GM18498 (cell line): ENCODE data around the gene ELAVL4.

Experiments used
- ATAC-seq: cut with Tn5 transposase; IDR thresholded peaks from one replicate; pipeline ENCODE4 v1.9.1; 2021; ENCODE audit warnings: mild to moderate bottlenecking, moderate library complexity; ENCODE audit not compliant: unreplicated experiment

The ELAVL4 gene

GRCh38 chr1:50237056-50237455 lies 128.3 kb downstream of the ELAVL4 start:
- ATAC-seq: no peak

DNA sequence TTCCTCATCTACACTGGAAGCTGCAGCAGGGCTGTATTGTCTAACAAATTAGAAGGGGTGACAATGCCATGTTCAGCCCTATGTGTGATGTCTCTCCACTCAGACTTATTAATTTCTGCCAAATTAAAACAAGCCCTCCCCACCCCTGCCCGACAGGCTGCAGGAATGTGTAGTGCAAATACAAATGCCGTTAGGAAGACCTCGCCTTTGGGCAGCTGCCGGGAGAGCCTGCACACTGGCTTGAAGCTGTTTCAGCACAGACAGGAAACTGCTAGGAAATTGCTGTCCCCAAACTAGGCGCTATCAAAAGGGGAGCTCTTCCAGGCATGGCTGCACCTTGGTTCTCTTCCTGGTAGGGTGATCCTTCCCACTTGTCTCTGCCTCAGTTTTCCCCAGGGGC lies 135.2 kb downstream of the ELAVL4 start:
- ATAC-seq: no peak

DNA sequence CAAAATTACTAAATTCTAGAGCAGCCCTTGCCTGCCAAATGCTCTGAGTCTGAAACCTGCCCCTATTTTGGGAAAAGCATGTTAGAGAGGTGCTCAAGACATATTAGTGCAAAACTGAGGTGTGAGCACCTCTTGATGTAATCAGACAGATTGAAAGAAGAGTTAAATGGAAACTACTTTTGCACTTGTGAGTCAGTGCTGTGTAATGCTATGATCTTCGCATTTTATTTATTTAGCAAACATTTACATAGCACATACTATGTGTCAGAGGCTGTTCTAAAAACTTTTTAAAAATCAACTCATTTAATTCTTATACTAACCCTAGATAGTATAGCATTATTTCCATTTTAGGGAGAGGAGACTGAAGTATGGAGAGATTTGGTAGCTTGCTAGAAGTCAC lies 138.1 kb downstream of the ELAVL4 start:
- no peak for ATAC-seq

DNA sequence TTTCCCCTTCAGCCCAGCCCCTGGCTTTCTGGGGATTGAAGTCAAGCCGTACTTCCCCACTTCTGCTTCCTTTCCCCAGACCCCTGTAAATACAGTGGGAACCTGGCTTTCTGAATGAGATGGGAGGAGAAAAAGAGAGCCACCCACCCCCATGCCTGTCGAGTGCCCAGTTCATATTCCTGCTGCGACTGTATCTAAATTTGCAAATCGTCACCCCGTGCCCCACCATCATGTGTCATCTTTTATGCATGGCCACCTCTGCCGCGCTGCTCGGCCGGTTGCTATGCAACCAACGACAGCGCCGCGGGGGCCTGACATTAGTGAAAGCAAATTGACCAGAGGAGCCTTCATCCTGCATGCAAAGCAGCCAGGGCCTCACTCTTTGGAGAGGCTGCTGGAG lies 143.0 kb downstream of the ELAVL4 start:
- ATAC-seq: peak; percentile 93

GRCh38 chr1:50252196-50252595 lies 143.5 kb downstream of the ELAVL4 start:
- ATAC-seq: no peak
